LNCaP clone FGC (cell line): Measurements from ENCODE around the gene ART4.

Experiments used
- DNase-seq: peaks from one replicate; pipeline ENCODE4 v3.0.0-alpha.2; 2011; ENCODE audit warnings: low read depth
- H3K4me3 ChIP-seq: 2 replicates; pipeline ENCODE4 v1.5.1; 2011; ENCODE audit warnings: mild to moderate bottlenecking, low read depth, low read length, control low read depth
- TF ChIP-seq, protein P1 (sequence below): IDR thresholded peaks from 2 replicates; pipeline ENCODE4 v1.5.1; 2012; ENCODE audit warnings: mild to moderate bottlenecking; ENCODE audit not compliant: control insufficient read depth, insufficient read depth; ENCODE audit errors: extremely low read depth

ART4 gene

DNA sequence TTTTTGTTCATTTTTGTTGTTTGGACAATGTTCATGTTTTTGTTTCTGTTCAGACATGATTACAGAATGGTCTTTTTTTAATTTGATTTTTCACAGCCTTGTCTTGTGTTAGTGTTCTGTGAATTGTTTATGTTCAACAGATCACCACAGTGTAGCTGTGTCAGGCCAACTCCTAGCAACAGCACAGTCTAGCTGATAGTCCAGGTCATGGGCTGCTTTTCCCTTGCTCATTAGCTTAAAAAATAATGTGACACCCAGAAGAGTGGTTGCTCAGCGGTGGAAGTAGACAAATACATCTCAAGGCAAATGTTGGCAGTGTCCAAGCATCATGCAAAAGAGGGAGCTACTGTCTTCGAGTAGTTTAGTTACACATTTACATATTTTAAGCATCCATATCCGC lies 62.5 kb downstream of the ART4 start:
- no peak overlapping the region for H3K4me3 ChIP-seq
- TF ChIP-seq, protein P1, sequence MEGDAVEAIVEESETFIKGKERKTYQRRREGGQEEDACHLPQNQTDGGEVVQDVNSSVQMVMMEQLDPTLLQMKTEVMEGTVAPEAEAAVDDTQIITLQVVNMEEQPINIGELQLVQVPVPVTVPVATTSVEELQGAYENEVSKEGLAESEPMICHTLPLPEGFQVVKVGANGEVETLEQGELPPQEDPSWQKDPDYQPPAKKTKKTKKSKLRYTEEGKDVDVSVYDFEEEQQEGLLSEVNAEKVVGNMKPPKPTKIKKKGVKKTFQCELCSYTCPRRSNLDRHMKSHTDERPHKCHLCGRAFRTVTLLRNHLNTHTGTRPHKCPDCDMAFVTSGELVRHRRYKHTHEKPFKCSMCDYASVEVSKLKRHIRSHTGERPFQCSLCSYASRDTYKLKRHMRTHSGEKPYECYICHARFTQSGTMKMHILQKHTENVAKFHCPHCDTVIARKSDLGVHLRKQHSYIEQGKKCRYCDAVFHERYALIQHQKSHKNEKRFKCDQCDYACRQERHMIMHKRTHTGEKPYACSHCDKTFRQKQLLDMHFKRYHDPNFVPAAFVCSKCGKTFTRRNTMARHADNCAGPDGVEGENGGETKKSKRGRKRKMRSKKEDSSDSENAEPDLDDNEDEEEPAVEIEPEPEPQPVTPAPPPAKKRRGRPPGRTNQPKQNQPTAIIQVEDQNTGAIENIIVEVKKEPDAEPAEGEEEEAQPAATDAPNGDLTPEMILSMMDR, result no peak
- no peak for DNase-seq

DNA sequence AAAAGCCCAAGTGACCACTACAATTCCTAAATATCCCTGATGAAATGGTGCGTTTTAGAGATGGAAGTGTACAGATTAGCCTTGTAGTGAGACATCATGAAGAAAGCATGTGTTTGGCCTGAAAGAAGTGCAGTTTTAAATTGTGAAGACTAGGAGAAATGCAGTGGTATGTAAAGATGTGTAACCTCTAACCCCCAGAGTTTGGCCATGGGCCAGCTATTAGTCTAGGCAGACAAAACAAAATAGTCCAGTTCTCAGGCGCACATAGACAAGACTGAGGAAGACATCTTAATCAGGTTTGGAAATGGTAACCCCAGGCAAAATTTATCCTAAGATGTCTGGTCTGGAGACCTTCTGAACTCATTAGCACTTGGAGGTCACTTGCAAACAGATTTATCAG lies 63.5 kb downstream of the ART4 start:
- DNase-seq, result no peak
- TF ChIP-seq, protein P1, result no peak
- no peak overlapping the region for H3K4me3 ChIP-seq

DNA sequence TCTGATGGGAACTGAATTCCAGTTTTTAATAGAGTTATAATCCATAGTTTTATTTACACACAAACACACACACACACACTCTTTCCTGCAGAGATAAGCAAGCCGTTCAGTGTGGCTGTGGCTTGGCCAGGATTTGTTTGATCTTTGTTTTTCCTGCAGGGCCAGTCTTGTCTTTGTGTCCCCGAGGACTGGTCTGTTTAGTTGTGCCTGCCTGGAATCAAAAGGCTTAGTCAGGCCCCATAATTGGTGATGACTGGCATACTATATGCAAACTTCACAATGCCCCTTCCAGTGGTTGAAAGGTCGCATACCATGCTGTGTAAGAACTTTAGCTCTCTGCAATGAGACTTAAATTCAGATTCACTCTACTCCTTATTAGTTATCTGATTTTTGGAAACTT lies 66.1 kb downstream of the ART4 start:
- H3K4me3 ChIP-seq, result no peak overlapping the region; the same call in 1 of the 2 replicates
- peak; percentile 97 for DNase-seq
- TF ChIP-seq, protein P1, result no peak

DNA sequence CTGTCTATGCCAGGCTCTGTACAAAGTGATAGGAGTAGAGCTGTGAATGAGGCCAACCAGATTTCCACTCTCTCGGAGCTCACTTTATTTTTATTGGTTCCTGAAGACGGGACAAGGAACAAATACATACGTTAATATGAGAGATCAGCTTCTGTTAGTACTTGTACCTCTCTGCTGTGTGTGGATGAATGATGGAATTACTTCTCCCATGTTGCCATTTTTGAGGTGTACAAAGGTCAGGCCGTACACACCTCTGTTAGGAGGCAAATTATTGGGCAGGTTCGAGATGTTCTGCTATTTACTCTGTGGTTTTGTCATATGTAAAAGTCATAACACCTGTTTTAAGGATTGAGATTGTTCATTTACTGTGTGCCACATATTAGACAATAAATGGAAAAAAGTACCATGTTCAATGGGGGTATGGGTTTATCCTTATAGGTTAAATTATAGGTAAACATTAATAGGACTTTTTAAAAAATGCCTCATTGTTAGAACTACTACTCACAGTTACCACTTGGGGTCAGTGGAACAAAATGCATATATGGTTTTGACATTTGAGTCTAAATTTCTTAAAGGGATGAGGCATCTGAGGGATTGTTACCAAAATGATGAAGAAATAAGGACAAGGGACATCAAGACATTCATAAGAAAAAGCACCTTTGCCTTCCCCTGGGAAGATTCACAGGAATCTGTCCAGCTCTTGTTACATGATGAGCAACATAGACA lies 66.9 kb downstream of the ART4 start:
- TF ChIP-seq, protein P1, result peak; percentile 39
- H3K4me3 ChIP-seq, result peak overlapping the region; percentile 78
- no peak for DNase-seq

GRCh38 chr12:14775636-14775980 lies 67.7 kb downstream of the ART4 start:
- peak overlapping the region; percentile 78 for H3K4me3 ChIP-seq
- TF ChIP-seq, protein P1, result no peak
- DNase-seq, result no peak
